Hippocampal formation (tissue), 2 donors: ENCODE results near the gene LRRC4B.

ENCODE experiments used
- DNase-seq, 2 donors: peaks; one replicate each; lab custom pipeline; 2025; lab: John Stamatoyannopoulos, UW

Gene LRRC4B

DNA sequence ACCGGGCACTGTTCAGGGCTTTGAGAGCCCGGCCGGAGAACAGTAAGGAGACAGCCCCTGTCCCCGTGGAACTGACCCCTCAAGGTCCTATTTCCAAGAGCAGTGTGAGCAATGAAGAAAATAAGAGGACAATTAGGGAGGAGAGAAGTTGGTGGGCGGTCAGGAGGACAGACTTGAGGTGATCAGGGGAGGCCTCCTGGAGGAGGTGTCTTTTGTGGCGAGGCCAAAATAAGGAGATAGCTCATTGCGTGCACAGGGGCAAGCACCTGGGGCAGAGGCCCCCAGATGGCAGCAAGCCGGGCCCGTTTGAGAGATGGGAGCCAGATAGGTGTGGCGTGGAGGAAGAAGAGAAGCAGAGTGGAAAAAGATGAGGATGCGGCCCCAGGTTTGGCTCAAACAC lies 2.8 kb upstream of the LRRC4B start:
- no peak for DNase-seq

DNA sequence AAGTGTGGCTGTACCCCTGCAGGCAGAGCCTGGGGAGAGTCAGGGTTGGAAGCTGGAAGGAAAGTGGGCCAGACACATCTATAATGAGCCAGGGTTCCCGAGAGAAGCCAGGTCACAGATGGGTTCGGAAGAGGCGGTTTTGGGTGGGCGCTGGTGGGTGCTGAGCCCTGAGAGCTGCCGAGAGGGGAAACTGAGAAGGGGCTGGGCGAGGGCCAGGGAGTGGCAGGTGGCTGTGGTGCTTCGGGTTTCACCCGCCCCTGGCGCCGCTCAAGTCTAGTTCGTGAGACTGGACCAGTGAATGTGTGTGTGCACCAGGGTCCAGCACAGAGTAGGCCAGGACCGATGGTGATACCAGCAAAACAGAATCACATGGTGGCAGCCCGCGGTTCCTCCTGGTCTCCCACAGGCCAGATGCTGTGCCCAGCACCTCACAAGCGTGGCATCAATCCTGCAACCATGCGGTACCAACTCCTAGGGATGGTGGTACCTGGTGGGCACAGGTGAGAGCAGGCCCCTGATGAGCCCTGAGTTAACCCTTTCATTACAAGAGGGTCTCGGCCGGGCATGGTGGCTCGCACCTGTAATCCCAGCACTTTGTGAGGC lies 1.8 kb upstream of the LRRC4B start:
- DNase-seq = no peak

DNA sequence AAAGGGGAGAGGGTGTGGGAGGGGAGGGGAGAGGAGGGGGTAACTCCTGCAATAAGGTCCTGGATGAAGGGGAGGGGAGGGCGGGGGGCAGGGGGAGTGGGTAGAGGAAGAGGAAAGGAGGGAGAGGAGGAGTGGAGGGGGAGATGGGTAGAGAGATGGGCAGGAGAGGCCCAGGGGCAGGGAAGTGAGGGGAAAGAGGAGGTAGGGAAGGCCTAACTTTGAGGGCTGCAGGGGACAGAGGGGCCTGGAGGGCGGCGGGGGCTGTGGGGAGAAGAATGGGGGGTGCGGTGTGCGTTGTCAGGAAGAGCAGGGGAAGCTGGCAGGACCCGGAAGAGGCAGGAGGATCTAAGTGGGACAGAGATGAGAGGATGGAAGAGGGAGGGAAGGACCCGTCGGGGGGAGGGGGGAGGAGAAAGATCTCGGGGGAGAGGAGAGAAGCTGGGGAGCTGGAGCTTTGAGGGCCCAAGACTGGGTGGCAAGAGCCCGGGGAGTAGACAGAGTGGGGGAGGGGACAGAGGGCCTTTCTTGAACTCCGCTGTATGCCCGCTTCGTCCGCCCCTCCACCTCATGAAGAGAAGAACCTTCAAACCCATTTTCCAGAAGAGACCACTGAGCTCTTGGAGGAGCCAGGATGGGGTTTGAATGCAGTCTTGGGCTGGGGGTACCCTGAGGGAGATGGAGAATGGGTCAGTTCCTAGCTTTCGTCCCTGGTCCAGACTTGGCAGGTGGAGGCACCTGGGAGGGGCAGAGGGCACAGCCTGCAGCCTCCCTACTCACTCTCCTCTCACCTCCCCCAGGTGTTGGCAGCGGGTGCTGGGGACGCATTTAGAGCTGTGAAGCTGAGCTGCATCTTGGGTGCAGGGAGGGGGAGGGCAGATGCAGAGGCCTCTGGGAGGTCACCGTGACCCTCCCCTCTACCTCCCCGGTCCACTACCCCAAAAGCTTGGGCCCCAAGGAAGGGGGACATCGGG lies 778 bp upstream of the LRRC4B start:
- DNase-seq = no peak

DNA sequence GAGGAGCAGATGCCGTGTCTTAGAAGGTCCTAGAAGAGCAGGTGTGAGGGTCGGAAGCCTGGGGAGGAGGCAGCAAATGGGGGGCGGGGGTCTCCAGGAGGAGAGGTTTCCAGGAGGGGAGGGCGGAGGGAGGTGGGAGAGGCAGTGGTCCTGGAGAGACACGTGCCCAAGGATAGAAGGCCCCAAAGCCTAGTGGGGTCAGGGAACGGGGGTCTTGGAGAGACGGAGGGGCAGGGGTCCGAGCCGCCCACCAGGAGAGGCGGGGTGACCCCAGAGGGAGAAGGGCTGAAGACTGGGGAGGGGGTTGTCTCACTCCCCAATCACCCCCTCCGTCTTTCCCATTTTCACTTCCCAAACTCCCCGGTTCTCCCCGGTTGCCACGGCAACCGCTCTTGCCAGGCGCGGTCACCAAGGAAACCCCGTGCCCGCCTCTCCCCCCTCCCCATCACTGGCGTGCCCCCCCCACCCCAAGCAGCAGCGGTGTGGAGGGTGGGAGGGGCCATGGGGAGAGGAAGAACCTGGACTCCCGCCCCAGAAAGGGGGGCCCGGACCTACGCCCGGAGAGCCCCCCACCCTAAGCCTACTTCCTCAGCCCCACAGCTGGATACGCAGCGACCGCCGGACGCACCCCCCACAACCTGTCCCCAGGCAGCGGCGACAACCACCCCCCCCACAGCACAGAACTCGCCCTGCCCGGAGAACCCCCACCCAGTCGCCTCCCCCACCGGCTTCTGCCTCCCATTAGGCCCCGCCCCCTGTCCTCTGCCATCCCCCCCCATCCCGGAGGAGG lies 988 bp downstream of the LRRC4B start:
- DNase-seq = peak in 1 of 2 donors; percentile 17

DNA sequence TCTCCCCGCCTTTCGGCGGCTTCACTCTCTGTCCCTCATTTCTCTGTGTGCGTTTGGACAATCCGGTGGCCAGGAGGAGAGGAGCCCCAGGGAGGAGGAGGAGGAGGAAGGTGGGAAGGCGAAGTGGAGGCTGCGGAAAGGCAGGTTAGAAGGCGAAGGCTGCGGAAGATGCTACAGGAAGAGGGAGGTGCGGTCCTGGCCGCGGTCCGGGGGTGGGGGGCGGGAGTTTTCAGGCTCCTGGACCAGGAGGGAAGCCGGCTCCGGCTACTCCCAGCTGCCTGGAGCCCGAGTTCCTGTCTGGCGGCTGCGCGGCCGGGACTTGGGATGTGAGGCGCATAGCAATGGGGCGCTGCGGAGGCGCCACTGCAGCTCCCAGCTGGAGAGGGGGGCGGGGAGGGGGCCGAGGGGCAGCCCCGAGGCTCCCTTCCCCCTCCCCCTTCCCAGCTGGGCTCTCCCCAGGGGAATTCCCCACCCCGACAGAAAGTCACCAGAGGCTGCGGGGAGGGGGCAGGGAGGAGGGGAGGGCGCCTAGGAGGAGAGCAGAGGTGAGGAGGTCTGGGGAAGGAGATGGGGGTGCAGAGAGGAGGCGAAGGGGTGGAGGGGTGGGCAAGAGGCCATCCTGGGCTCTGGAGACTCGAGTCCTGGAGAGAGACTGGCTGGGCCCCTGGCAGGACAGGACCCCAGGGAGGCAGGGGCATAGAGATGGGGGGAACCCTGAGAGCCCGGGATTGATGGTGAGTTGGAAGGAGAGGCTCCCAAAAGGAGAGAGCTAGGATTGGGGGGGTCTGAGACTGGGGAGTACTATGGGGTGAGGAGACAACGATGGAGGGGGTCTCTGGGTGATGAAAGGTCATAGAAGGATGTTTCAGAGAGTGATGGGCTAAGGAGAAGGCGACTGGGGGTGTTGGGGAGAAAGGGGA lies 2.0 kb downstream of the LRRC4B start:
- DNase-seq = peak; percentile 37 to 49

DNA sequence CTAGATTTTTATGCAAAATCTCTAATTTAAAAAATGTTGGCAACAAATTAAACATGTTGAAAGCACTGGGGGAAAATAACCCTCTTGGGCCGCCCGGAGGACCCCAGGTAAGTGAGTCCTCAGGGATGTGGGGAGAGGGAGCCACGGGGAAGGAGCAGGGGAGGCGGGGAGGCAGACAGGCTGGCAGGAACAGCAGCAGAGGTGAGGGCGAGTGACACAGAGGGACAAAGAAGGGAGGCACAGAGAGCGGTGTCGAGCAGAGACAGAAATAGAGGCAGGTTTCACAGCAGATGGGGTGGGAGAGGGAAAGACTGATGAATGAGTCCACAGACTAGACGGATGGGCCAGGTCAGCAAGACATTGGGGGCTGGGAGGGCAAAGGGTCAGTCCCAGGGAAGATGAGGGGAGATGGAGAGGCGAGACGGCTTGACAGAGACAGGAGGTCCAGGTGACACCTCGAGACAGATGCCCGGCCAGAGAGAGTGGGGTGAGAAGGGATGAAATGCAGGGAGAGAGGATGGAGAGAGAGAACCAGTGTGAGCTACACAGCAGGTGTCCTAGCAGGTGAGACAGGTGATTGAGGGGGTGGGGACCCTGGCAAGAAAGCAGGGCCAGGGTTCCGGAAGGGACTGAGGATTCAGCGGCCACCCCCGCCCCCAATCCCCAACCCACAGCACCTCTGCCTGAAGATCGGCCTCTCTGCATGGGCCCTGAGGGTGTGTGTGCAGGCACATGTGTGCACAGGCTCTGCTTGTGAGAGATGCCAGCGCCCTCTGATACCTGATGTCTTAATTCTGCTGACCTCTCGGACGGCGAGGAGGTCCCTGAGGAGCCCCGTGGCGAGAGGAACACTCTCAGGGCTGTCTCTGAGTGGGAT lies 3.8 kb downstream of the LRRC4B start:
- no peak for DNase-seq

DNA sequence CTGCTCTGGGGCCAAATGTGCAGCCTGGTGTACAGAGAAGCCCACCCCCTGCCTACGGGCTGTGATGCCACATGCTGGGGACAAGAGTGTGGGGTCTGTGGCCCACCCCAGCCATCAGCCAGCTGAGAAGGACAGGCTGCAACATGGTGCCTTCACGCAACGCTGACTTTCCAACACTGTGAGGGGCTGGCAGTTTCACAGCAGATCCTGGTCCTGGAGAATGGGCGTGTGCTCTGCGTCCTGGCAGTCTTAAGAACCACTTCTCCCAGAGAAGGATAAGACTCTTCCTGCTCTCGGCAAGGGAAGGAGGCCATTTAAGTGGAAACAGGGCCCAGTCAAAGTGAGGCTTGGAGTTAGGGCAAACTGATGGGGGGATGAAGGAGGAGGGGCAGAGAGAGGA lies 4.6 kb downstream of the LRRC4B start:
- no peak for DNase-seq

DNA sequence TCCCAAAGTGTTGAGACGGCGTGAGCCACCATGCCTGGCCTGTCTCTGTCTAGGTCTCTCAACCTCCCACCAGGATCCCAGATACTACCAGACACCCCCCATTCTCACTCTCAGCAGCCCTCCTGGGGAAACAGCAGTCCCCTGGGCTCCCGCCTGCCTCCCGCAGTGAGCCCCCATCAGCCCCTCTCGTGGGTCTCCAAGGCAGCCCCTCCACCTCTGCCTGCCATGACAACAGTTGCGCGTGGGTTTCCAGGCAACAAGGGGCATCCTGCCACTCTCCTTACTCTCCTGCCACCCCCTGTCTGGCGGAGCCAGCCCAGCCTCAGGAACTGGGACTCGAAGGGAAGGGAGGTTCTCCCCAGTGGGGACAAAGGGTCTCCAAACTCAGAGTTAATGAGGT lies 5.2 kb downstream of the LRRC4B start:
- DNase-seq = no peak

DNA sequence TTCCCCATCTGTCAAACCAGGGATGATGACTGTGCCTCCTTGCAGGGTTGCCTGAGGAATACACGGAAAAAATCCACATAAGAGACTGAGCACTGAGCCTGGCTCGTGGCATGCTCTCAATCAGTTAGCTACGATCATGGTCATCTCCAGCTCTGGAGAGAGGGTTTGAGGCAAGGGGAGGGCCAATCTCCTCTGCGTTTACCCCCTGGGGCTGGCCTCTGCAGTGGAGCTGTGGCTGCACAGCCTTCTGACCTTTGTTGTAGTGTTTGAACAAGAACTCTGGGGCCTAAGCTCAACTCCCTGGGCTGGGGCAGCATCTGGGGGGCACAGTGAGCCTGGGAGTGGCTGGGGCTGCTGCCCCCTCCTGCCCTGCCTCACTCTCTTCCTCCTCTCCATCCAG lies 5.9 kb downstream of the LRRC4B start:
- no peak for DNase-seq

DNA sequence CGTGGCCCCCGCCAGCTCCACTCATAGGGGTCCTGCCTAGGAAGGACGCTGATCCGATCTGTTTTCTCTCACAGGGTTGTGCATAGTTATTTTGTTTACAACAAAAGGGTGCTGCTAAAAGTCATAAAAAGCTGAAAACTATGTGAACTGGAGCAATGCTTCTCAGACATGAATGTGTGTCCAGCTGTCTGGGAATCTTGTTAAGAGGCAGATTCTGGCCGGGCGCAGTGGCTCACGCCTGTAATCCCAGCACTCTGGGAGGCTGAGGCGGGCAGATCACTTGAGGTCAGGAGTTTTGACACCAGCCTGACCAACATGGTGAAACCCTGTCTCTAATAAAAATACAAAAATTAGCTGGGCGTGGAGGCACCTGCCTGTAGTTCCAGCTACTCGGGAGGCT lies 8.6 kb downstream of the LRRC4B start:
- DNase-seq = no peak

DNA sequence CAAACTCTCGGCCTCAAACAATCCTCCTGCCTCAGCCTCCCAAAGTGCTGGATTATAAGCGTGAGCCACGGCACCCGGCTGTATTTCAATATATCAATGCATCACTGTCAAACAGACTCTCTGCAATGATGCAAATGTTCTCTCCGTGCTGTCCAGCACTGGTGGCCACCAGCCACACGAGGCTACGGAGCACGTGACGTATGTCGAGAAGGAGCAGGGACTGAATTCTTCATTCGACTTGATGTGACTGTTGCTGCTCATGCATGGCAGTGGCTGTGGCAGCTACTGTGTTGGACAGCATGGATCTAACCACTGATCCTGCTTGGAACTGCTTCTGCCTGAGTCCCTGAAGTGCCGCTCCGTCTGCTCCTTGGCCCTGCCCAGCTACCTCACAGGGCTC lies 9.8 kb downstream of the LRRC4B start:
- DNase-seq = no peak

DNA sequence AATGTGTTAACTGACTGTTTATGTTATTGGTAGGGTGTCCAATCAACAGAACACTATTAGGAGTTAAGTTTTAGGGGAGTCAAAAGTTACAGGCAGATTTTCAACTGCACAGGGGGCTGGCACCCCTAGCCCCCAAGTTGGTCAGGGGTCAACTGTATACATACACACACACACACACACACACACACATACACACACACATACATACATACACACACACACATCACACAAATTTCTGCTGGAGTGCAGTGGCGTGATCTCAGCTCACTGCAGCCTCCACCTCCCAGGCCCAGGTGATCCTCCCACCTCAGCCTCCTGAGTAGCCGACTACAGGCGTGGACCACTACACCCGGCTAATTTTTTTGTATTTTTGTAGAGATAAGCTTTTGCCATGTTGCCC lies 10.2 kb downstream of the LRRC4B start:
- no peak for DNase-seq

DNA sequence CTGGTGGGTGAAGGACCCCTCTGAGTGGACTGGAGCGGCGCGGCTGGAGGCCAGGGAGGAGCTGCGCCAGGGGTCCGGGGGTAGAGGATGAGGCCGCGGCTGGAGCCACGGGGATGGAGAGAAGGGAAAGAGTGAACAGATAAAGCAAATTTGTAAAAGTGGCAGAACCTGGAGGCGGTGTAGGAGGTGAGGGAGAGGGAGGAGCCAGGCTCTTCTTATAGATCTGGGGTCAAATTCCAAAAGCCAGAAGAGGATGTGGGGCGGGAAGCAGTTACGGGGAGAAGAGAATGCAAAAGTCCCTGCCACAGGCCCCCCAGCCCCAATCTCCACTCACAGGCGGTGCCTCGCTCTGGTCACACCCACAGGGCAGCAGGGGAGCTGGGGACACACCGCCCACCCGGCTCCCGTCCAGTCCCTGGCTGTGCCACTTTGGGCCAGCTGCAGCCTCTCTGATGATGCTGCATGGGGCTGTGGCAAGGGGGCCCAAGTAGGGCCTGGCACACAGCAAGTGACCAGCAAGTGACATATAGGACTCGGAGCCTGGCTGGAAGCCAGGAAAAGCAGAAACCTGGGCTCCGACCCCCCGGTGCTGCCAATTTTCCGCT lies 11.1 kb downstream of the LRRC4B start:
- DNase-seq = no peak

DNA sequence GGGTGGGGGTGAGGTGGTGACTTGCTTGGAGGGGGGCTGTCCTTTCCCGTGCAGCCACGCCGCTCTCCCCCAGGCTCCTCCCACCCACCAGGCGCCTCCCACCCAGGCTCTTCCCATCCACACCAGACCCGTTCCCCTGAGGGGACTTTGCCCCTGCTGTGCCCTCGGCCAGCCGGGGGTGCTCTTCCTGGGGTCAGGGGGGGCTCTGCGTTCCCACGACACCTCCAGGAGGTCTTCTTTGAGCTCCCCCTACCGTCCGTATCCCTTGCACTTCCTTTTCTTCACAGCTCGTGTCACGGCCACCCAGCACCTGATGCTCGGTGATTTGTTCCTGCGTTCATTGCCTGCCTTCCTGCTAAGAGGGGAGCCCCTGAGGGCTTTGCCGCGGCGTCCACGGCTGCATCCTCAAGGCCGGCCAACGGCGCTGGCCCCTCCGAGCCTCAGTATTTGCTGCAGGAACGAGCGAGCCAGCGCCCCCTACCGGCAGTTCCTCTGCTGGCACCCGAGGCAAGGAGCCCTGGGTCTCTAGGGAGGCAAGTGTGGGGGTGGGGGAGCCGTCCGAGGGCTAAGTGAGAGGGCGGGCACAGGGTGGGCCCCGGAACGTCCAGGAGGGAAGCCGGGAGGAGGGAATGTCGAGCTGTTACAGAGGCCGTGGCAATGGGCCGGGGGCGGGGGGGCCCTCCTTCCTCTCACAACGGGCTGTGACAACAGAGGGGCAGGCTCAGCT lies 11.8 kb downstream of the LRRC4B start:
- DNase-seq = peak; percentile 52 to 73

DNA sequence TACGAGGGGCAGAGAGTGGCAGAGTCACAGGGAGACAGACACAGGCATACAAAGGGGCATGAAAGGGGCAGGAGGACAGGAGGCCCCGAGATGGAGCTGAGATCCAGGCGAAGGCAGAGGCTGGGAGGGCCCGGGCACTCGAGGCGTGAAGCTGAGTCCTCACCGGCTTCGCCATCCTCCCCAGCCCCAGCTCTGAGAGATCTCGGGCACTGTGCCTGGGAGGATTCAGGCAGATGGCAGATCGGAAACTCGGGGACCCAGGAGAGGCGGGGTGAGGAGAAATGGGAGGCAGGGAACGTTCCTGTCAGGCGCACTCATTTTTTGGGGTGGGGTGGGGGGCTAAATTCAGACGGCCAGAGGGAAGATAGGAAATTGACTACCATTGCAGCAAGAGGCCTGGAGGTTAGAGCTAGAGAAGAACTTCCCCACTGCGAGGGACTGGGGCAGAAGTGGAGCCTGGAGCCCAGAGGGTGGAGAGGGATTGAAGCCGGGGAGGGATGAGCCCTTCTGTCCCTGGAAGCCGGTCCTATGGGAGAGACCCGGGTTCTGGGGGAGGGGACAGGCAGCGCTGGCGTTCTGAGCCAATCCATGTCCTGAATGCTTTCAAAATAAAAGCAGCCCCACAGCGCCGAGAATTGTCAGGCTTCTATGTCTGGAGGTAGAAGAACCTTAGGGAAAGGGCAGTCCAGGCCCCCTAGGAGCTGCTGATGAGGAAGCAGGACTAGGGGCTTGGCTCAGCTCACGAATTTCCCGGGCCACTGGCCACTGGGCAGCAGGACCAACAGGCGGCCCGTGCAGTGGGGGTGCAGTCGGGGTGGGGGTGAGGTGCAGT lies 12.6 kb downstream of the LRRC4B start:
- peak in 1 of 2 donors; percentile 28 for DNase-seq

DNA sequence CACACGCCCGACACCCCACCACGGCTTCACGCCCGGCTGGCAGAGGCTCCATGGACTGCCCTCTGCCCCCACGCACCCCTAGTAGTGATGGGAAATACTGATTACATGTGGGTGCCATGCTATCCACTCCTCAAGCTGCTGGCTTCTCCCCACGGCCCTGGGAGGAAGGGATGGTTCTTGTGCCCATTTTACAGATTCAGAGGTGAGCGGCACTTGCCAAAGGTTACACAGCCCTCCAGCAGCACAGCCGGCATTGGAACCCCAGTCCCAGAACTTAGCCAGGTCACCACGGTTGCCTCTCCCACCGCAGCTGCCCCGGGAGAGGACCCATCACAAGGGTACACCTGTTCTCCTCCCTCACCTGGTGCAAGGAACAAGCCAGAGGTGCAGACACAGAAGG lies 13.2 kb downstream of the LRRC4B start:
- DNase-seq = no peak

DNA sequence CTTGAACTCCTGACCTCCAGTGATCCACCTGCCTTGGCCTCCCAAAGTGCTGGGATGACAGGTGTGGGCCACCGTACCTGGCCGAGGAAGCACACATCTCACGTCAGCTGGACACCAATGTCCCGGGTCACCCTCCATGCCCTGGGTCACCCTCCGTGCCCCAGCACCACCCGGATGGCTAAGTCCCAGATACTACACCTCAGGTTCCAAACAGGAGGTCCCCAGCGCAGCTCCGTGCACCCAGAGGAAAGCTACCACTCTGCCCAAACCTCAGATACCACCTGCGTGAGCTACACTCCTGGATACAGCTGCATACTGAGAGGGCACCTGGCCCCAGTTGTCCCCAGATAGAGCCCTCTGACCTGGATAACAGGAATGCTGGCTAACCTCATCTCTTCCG lies 14.0 kb downstream of the LRRC4B start:
- DNase-seq = no peak

DNA sequence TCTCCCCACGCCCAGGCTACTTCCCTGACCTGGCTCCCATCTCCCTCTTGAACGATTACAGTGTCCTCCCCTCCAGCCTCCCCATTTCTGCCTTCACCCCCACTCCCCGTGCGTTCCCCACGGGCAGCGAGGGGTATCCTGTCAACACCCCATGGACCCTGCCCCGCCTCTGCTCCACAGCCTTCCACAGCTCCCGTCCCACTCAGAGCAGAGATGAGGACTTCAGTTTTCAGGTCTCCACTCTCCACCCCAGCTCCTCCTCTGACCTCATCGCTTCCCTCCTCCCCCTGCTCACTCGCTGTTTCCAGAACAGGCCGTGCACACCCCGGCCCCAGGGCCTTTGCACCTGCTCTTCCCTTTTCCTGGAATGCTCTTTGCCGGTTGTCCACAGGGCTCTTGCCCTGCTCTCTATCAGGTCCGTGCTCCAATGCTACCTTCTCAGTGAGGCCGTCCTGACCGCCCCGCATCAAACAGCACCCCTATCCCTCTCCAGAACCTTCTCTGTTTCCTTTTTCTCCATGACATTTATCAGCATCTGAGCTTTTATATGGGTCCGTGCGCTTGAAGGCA lies 15.0 kb downstream of the LRRC4B start:
- no peak for DNase-seq
